Stimulated activated CD4-positive, alpha-beta T cell treated with anti-CD3 and anti-CD28 coated beads, Interleukin-1b, Interleukin-23, amount 100 ng/mL, for 1 hour (primary cell): ENCODE results near the gene IL10RA.

Experiments used
- DNase-seq, 2 donors: peaks; one replicate each; pipeline ENCODE4 v3.0.0-alpha.2; 2020; ENCODE audit warnings: low read depth in 2 of 2

The IL10RA gene

GRCh38 chr11:118046964-118047700, 60.9 kb downstream of the IL10RA start:
- no peak for DNase-seq

GRCh38 chr11:118047749-118048148, 61.6 kb downstream of the IL10RA start:
- DNase-seq = no peak

DNA sequence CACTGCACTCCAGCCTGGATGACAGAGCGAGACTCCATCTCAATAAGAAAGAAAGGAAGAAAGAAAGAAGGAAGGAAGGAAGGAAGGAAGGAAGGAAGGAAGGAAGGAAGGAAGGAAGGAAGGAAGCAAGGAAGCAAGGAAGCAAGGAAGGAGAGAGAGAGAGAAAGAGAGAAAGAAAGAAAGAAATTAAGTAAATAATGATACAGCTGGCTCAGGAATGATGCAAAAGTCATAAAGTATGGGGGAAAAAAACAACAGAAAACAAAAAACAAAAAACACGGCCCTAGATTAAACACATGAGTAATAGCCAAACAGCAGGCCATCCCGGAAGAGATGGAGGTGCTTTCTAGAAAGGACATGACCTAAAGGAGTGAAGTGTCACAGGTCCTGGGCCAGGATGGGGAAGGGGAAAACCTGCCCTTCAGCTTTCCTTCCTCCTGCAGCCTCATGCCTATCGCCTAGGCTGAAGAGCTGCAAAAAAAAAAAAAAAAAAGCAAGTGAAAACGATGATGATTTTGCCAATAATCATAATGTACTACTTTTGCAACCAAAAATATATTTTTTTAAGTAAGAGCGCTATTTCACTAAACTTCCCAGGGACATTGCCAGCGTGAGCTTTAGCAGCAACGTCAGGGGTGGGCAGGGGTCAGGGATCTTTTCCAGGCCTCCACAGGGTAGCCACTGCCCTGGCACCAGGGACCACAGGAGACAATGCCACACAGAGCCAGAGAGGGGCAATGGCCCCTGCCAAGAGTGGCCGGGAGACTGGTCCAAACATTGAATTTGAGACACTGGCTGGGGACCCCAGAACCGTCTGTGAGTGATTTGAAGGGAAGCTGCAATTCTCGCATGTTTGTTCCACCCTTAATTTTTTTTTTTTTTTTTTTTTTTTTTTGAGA, 62.5 kb downstream of the IL10RA start:
- no peak for DNase-seq

GRCh38 chr11:118049771-118050170, 63.6 kb downstream of the IL10RA start:
- DNase-seq = no peak

DNA sequence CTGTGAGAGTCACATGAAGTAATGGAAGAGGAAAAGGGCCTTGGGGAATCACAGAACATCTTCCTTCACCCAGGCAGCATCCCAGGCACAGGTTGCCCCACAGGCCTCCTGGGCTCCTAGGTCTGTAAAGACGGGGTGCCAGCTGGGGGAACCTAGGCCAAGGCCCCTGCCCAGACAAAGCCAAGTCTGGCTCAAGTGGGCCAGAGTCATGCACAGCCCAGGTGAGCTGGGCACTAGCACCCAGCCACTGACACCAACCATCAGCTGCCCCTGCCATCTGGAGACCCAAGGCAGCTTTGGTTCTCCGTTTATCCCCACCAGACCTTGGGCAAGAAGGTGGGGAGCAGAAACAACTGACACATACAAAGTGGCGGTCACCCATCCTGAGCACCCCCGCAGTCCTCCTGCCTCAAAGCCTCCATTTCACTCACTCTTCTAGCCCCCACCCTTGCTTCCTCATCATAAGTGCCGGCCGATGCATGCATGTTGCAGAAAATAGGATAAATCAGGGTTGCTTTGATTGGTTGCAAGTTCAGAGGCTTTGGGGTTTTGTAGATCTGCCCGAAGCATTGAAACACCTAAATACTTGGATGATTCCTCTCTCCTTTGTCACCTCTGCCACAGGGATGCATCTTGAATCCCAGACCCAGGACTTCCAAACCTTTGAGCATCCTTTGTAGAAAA, 64.2 kb downstream of the IL10RA start:
- no peak for DNase-seq
